Activated CD8-positive, alpha-beta T cell treated with anti-CD3 and anti-CD28 coated beads, Interleukin-2, amount 10 ng/mL, durations not matched to agents 7 days and 5 days (primary cell): ENCODE data around the gene TIFAB. TPM values are rescaled to one million over a fixed set of nuclear protein-coding genes. Genes with fewer than 3 reads are reported as not detected.

Source experiments
- ATAC-seq: fragments of 150-1000 bp; cut with Tn5 transposase; one replicate; pipeline ENCODE4 v1.10.0; 2021; ENCODE audit warnings: moderate library complexity
- CTCF ChIA-PET: fragments of 350-600 bp; sonication (Branson Sonifier 250); formaldehyde crosslinking; loops from one replicate; lab custom pipeline; 2021; ENCODE audit warnings: antibody characterized with exemption; lab: Charles Lee
- POLR2A ChIA-PET: fragments of 350-600 bp; sonication (Branson Sonifier 250); formaldehyde crosslinking; loops from one replicate; lab custom pipeline; 2021; ENCODE audit warnings: antibody characterized with exemption; lab: Charles Lee
- DNase-seq: peaks from one replicate; pipeline ENCODE4 v3.0.0-alpha.2; 2020
- H3K27ac Mint-ChIP-seq: one replicate; pipeline ENCODE4 v1.8.0; 2021; ENCODE audit warnings: mild to moderate bottlenecking, mixed read lengths
- H3K27me3 Mint-ChIP-seq: one replicate; pipeline ENCODE4 v1.8.0; 2021; ENCODE audit warnings: low read depth, mixed read lengths
- H3K36me3 Mint-ChIP-seq: one replicate; pipeline ENCODE4 v1.8.0; 2021; ENCODE audit warnings: low read depth, mixed read lengths
- H3K4me1 Mint-ChIP-seq: one replicate; pipeline ENCODE4 v1.8.0; 2021; ENCODE audit warnings: low read depth, mixed read lengths
- H3K4me3 Mint-ChIP-seq: one replicate; pipeline ENCODE4 v1.8.0; 2021; ENCODE audit warnings: mild to moderate bottlenecking, mixed read lengths
- H3K9me3 Mint-ChIP-seq: one replicate; pipeline ENCODE4 v1.8.0; 2022; ENCODE audit warnings: mixed read lengths; ENCODE audit not compliant: insufficient read depth
- total RNA-seq, 2 experiments: library from RNA; stranded (reverse); gene quantifications; one replicate each; pipeline ENCODE4 v1.2.3, GENCODE V29; 2021

The TIFAB gene
- total RNA-seq, 2 experiments from 2014 or later: not detected

DNA sequence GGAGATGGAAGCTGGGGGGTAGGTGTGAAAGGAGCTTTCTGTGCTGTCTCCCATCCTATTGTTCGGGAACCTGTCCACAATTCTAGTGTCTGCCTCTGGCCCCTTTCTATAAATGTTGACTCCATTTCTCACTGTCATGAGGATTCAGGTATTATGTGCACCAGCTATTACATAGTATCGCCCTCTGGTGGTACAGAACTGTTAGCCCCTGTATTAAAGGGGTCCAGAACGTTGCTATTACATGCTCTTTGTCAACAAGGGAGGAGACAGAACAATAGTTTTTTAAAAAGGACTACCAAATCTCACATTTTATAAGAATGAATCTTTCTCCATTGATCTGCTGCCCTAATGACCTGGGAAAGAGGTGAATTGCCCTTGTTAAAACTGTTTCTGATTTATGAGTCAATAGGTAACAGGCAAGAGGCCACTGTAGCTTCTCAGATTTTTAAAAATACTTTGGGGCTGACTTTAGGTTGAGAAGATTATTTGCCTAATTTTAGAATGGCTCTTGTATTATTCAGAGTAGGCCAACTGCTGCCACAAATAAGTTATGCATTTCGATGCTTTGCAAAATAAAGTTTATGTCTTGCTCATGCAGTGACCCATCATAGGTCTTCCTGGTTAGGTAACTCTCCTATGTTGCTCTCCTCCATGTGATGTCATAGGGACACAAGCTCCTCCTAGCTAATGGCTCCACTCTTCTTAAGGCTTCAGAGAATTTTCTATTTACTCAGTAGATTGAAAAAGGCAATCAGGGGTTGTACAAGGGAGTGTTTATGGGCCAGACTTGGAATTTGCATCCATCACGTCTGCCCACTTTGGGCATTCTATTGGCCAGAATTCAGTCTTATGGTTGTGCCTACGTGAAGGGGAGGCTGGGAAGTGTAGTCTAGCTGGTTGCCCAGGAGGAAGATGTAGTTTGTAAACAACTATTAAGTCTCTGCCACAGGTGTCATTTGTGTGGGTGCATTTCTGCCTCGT, 25.8 kb downstream of the TIFAB start:
- peaks cover 20% of the 10 kb centered on the region for H3K27me3 Mint-ChIP-seq
- POLR2A ChIA-PET: no interaction called here
- H3K4me3 Mint-ChIP-seq: peak overlapping the region; percentile 9
- H3K9me3 Mint-ChIP-seq: no peaks in the 10 kb centered on the region
- ATAC-seq: peak; percentile 98
- peak; percentile 69 for DNase-seq
- CTCF ChIA-PET: interaction anchor here (0.8 to 4.4 kb wide), 34 partner anchors 10 to 235 kb away, joined by 3 to 21 read pairs (median 4); partner anchors contain the start of gene MACROH2A1
- H3K27ac Mint-ChIP-seq: peak overlapping the region; percentile 84
- H3K36me3 Mint-ChIP-seq: no peaks in the 10 kb centered on the region
- peaks cover 19% of the 10 kb centered on the region for H3K4me1 Mint-ChIP-seq

DNA sequence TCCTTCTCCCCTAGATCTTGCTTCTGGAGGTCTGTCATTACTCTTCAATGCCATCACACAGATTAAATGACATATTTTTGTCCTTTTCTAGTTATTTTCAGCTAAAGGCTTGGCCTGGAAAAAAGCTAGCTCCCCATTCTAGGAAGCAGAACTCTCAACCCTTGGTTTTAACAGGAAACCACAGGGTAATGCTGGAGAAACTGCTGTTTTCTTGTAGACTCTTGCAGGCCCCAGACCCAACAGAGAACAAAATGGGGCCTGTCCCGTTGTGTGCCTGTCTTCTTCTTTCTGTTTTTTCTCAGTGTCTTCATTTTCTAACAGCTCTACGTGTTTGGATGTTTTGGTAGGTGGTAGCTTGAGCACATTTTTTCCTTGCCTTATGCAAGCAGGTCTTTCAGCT, 26.5 kb downstream of the TIFAB start:
- ATAC-seq: peak; percentile 41
- POLR2A ChIA-PET: no interaction called here
- no peaks in the 10 kb centered on the region for H3K36me3 Mint-ChIP-seq

DNA sequence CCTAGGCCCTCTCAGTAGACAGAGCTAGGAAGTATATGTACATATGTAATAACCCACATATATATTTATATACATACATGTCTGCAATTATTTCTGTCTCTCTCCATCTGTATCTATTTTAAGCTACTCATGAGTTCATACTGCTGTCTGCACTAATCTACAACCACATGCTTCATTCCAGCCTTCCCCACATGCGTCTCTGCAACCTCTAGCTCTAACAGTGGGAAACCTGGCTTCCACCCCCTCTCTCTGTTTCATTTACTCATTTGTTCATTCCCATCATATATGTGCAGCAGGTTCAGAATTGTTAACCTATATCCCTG, 28.3 kb downstream of the TIFAB start:
- ATAC-seq: no peak
- H3K27me3 Mint-ChIP-seq: peaks cover 34% of the 10 kb centered on the region
- POLR2A ChIA-PET: interaction anchor here (1.5 kb wide), 1 partner anchor 26 kb away, joined by 3 read pairs; no protein-coding TSS in a partner anchor

More for the DNA sequence above, 26.5 kb downstream of the TIFAB start:
- Mint-ChIP-seq H3K9me3 (no peaks in the 10 kb centered on the region), H3K4me1 (peaks cover 19% of the 10 kb centered on the region), H3K4me3 (peak overlapping the region; percentile 9), H3K27ac (peak overlapping the region; percentile 84), H3K27me3 (peaks cover 27% of the 10 kb centered on the region)
- CTCF ChIA-PET: interaction anchor here (0.8 to 4.4 kb wide), 33 partner anchors 9 to 234 kb away, joined by 3 to 21 read pairs (median 5); partner anchors contain the start of gene MACROH2A1
- no peak for DNase-seq

DNA sequence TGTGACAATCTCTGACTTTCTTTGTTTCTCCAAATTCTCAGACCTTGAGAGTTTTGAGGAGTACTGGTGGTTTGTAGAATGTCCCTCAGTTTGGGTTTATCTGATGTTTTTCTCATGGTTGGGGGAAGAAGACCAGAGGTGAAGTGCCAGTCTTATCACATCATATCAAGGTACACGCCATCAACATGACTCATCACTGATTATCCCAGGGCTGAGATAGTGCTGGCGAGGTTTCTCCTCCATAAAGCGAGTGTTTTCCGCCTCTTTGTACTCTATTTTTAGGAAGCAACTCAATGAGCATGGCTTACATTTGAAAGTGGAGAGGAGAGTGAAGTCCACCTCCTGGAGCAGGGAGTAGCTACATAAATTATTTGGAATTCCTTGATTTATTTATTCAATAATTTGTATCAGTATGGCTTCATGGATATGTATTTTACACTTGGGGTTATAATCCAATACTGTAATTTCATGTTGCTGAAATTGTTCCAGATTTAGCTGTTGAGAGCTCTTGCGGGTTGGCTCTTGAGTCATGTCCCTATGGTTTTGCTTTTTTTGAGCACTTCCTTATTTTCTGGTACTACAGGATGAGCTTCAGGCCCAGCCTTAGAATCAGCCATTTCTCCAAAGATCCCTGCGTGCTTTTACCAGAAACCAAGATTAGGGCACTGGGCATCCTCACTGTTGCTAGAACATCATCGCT, 28.9 kb downstream of the TIFAB start:
- POLR2A ChIA-PET: no interaction called here
- Mint-ChIP-seq H3K4me1 (peaks cover 19% of the 10 kb centered on the region), H3K9me3 (no peaks in the 10 kb centered on the region), H3K36me3 (no peaks in the 10 kb centered on the region), H3K27ac (no peak overlapping the region), H3K27me3 (peaks cover 34% of the 10 kb centered on the region), H3K4me3 (no peak overlapping the region)
- ATAC-seq: no peak
- no peak for DNase-seq
- CTCF ChIA-PET: interaction anchor here (0.6 to 4.4 kb wide), 2 partner anchors 35 to 708 kb away, joined by 3 to 21 read pairs; no protein-coding TSS in a partner anchor

More for the DNA sequence above, 28.3 kb downstream of the TIFAB start:
- CTCF ChIA-PET: interaction anchor here (1.4 to 4.4 kb wide), 4 partner anchors 24 to 137 kb away, joined by 5 to 21 read pairs (median 8); partner anchors contain the start of gene MACROH2A1
- DNase-seq: no peak
- H3K4me3 Mint-ChIP-seq: no peak overlapping the region
- H3K9me3 Mint-ChIP-seq: no peaks in the 10 kb centered on the region
- peaks cover 19% of the 10 kb centered on the region for H3K4me1 Mint-ChIP-seq
- no peaks in the 10 kb centered on the region for H3K36me3 Mint-ChIP-seq
- H3K27ac Mint-ChIP-seq: no peak overlapping the region

DNA sequence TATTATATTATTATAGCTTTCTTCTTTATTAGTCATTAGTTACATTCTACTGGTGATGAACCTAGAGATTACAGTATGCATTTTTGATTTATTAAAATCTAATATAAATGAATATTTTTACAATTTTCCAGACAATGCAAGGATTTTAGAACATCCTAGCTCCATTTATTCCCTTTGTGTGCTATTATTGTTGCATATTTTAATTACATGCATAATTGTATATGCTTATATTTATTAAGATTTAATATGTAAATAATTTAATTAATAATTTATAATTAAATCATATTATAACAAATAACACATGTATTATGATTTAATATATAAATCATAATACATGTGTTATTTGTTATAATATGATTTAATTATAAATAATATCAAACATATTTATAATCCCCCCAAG, 29.7 kb downstream of the TIFAB start:
- H3K27ac Mint-ChIP-seq: no peak overlapping the region
- ChIA-PET CTCF (interaction anchor here (1.3 kb wide), 1 partner anchor 35 kb away, joined by 3 read pairs; no protein-coding TSS in a partner anchor), POLR2A (no interaction called here)
- H3K4me1 Mint-ChIP-seq: peaks cover 19% of the 10 kb centered on the region
- no peaks in the 10 kb centered on the region for H3K9me3 Mint-ChIP-seq
- no peaks in the 10 kb centered on the region for H3K36me3 Mint-ChIP-seq
- DNase-seq: no peak
- ATAC-seq: no peak
- no peak overlapping the region for H3K4me3 Mint-ChIP-seq
- H3K27me3 Mint-ChIP-seq: peaks cover 40% of the 10 kb centered on the region

DNA sequence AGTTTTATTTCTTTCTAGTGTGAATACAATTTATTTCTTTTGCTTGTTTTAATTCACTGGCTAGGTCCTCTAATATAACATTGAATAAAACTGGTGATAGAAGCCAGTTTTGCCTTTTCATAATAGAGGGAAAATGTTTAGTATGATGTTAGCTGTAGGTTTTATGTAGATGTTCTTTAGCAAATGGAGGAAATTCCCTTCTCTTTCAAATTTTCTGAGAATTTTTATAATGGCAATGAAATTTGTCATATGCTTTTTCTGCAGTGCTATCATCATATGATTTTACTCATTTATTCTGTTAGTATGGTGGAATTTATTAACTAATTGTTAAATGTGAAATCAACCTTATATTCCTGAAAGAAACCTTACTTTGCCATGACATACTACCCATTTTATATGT, 35.1 kb downstream of the TIFAB start:
- Mint-ChIP-seq H3K9me3 (no peaks in the 10 kb centered on the region), H3K36me3 (no peaks in the 10 kb centered on the region), H3K27me3 (peaks cover 49% of the 10 kb centered on the region), H3K4me1 (no peaks in the 10 kb centered on the region), H3K27ac (no peak overlapping the region), H3K4me3 (no peak overlapping the region)
- no peak for ATAC-seq
- ChIA-PET CTCF (interaction anchor here (2.6 kb wide), 1 partner anchor 9 kb away, joined by 6 read pairs; no protein-coding TSS in a partner anchor), POLR2A (no interaction called here)
- DNase-seq: no peak

DNA sequence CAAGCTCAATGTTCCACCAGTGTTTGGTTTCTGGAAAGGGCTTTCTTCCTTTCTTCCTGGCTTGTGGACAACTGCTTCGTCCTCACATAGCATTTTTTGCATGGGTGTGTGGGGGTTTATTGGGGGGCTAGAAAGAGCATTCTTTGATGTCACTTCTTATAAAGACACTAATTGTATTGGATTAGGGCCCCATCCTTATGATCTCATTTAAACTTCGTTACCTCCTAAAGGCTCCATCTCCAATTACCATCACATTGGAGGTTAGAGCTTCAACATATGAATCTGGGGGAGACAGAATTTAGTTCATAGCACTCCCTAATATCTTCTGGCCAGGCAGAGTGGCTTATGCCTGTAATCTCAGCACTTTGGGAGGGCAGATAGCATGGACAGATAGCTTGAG, 47.1 kb downstream of the TIFAB start:
- H3K27me3 Mint-ChIP-seq: peaks cover 30% of the 10 kb centered on the region
- no peaks in the 10 kb centered on the region for H3K36me3 Mint-ChIP-seq
- ATAC-seq: no peak
- POLR2A ChIA-PET: interaction anchor here (0.6 to 1.3 kb wide), 2 partner anchors 10 to 457 kb away, joined by 3 to 11 read pairs; no protein-coding TSS in a partner anchor
- H3K4me1 Mint-ChIP-seq: peaks cover 2% of the 10 kb centered on the region
- H3K9me3 Mint-ChIP-seq: peaks cover 4% of the 10 kb centered on the region
- no peak overlapping the region for H3K4me3 Mint-ChIP-seq
- H3K27ac Mint-ChIP-seq: no peak overlapping the region
- CTCF ChIA-PET: interaction anchor here (4.3 kb wide), 1 partner anchor 21 kb away, joined by 12 read pairs; no protein-coding TSS in a partner anchor
- no peak for DNase-seq

DNA sequence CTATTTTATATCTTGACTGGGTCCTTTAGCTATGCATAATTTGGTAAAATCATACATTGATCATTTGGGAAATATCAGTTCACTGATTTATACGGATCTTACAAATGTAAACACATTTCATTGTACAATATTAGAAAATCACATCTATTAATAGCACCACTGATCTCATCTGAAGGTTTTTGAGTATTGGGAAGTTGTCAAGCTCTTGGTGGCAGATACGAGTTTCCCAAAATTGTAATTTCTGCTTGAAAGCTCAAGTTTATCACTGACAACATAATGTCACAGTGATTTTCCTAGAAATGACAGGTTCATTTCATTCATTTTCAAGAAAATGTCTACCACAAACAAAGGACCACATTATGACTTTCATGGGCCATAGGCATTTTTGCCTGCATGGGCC, 50.1 kb downstream of the TIFAB start:
- POLR2A ChIA-PET: no interaction called here
- CTCF ChIA-PET: interaction anchor here (0.9 to 2.5 kb wide), 5 partner anchors 23 to 150 kb away, joined by 3 to 9 read pairs (median 6); no protein-coding TSS in a partner anchor
- peaks cover 20% of the 10 kb centered on the region for H3K4me1 Mint-ChIP-seq
- peaks cover 4% of the 10 kb centered on the region for H3K9me3 Mint-ChIP-seq
- H3K27me3 Mint-ChIP-seq: peaks cover 22% of the 10 kb centered on the region
- DNase-seq: no peak
- peaks cover 9% of the 10 kb centered on the region for H3K36me3 Mint-ChIP-seq
- no peak overlapping the region for H3K4me3 Mint-ChIP-seq
- no peak overlapping the region for H3K27ac Mint-ChIP-seq
- no peak for ATAC-seq

DNA sequence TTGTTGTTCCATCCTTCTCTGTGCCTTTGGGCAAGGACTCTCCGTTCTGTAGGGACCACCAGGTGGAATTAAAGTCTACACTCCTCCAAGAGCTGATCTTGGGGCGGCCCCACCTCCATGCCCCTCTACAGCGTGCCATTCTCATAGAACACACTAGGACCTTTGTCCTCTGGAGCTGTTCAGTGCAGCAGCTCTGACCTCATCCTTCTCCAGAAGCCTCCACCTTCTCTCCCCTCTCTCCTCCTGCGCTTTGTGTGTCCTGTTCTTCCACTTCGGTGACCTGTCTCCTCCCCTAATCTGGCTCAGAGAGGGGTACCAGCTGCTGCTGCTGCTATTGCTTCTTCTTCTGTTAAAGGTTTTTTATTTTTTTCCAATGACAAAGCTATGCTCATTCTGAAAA, 51.3 kb downstream of the TIFAB start:
- ChIA-PET POLR2A (no interaction called here), CTCF (interaction anchor here (1.6 to 2.5 kb wide), 3 partner anchors 25 to 151 kb away, joined by 3 to 9 read pairs (median 7); no protein-coding TSS in a partner anchor)
- no peak for ATAC-seq
- DNase-seq: no peak
- H3K27ac Mint-ChIP-seq: no peak overlapping the region
- peaks cover 31% of the 10 kb centered on the region for H3K4me1 Mint-ChIP-seq
- no peak overlapping the region for H3K4me3 Mint-ChIP-seq
- H3K27me3 Mint-ChIP-seq: peaks cover 18% of the 10 kb centered on the region
- H3K36me3 Mint-ChIP-seq: peaks cover 17% of the 10 kb centered on the region
- peaks cover 4% of the 10 kb centered on the region for H3K9me3 Mint-ChIP-seq

DNA sequence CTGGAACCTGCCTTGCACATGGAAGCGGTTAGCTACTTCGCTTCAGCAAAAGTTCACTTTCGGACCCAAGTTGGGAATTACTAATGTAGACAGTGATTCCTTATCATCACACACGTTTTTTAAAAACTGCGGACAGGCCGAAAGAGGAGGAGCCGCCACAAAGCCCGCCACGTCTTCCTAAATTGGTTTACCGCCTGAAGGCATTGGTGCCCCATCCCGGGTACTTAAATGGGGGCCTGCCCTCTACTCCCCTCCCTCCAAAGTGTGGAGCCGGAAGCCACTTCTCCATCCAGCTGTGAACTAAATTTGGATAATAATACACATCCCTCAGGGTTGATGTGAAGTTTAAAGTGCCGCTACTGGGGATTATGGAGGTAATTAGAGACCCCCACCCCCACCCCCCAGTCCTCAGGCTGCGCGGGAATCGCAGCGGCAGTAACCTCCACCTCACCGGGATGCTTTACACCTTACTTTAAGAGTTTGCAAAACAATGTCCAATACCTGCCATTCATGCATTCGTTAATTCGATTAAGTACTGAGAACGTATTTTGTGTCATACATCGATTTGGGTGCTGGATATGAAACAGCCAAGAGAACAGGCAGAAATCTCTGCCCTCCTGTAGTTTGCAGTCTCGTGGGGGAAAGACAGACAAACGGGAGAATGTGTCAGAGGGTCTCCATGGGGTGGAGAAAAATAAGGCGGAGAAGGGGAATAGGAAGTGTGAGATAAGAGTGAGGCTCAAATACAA, 52.2 kb downstream of the TIFAB start:
- no peak for ATAC-seq
- H3K27me3 Mint-ChIP-seq: peaks cover 14% of the 10 kb centered on the region
- peaks cover 40% of the 10 kb centered on the region for H3K4me1 Mint-ChIP-seq
- ChIA-PET POLR2A (interaction anchor here (1.0 to 1.3 kb wide), 2 partner anchors 9 to 18 kb away, joined by 3 to 4 read pairs; no protein-coding TSS in a partner anchor), CTCF (interaction anchor here (1.3 kb wide), 1 partner anchor 25 kb away, joined by 7 read pairs; no protein-coding TSS in a partner anchor)
- peaks cover 22% of the 10 kb centered on the region for H3K36me3 Mint-ChIP-seq
- peak overlapping the region; percentile 87 for H3K27ac Mint-ChIP-seq
- H3K9me3 Mint-ChIP-seq: peaks cover 2% of the 10 kb centered on the region
- H3K4me3 Mint-ChIP-seq: peak overlapping the region; percentile 80
- DNase-seq: peak; percentile 10
